Activated CD4-positive, alpha-beta memory T cell treated with anti-CD3 and anti-CD28 coated beads for 36 hours (primary cell): ENCODE results near the gene HLA-A. TPM values are rescaled to one million over a fixed set of nuclear protein-coding genes. Genes with fewer than 3 reads are reported as not detected.

Experiments
- CTCF ChIA-PET: fragments of 350-600 bp; sonication (Branson Sonifier 250); formaldehyde crosslinking; loops from one replicate; lab custom pipeline; 2021; ENCODE audit warnings: antibody characterized with exemption, inconsistent platforms; lab: Charles Lee
- POLR2A ChIA-PET: fragments of 350-600 bp; sonication (Branson Sonifier 250); formaldehyde crosslinking; loops from one replicate; lab custom pipeline; 2021; ENCODE audit warnings: antibody characterized with exemption; lab: Charles Lee
- DNase-seq: peaks from one replicate; pipeline ENCODE4 v3.0.0-alpha.2; 2020
- H3K27ac Mint-ChIP-seq: one replicate; pipeline ENCODE4 v1.8.0; 2021; ENCODE audit warnings: mixed read lengths
- H3K27me3 Mint-ChIP-seq: one replicate; pipeline ENCODE4 v1.8.0; 2021; ENCODE audit warnings: mixed read lengths
- H3K36me3 Mint-ChIP-seq: one replicate; pipeline ENCODE4 v1.8.0; 2021; ENCODE audit warnings: mixed read lengths
- H3K4me1 Mint-ChIP-seq: one replicate; pipeline ENCODE4 v1.8.0; 2021; ENCODE audit warnings: low read depth, mixed read lengths
- H3K4me3 Mint-ChIP-seq: one replicate; pipeline ENCODE4 v1.8.0; 2021; ENCODE audit warnings: mild to moderate bottlenecking, mixed read lengths
- H3K9me3 Mint-ChIP-seq: one replicate; pipeline ENCODE4 v1.8.0; 2021; ENCODE audit warnings: mixed read lengths
- intact Hi-C: fragments of 100-400 bp; cut with micrococcal nuclease; formaldehyde crosslinking; loops from one replicate; pipeline ENCODE4 v1.15.1; 2023
- total RNA-seq, 2 experiments: library from RNA; stranded (reverse); gene quantifications; one replicate each; pipeline ENCODE4 v1.2.3, GENCODE V29; 2021

The HLA-A gene
- total RNA-seq, 2 experiments from 2014 or later, result 1,413 to 1,470 TPM

GRCh38 chr6:29938746-29939508 lies 3.4 kb upstream of the HLA-A start:
- ChIA-PET POLR2A (interaction anchor here (1.6 kb wide), 1 partner anchor 12 kb away, joined by 3 read pairs; no protein-coding TSS in a partner anchor), CTCF (interaction anchor here (1.0 kb wide), 1 partner anchor 13 kb away, joined by 3 read pairs; no protein-coding TSS in a partner anchor)
- H3K27me3 Mint-ChIP-seq, result peaks cover 2% of the 10 kb centered on the region
- peaks cover 18% of the 10 kb centered on the region for H3K36me3 Mint-ChIP-seq
- no peak overlapping the region for H3K27ac Mint-ChIP-seq
- no peak overlapping the region for H3K4me3 Mint-ChIP-seq
- DNase-seq, result peak; percentile 50
- peaks cover 31% of the 10 kb centered on the region for H3K4me1 Mint-ChIP-seq
- H3K9me3 Mint-ChIP-seq, result peaks cover 2% of the 10 kb centered on the region
- intact Hi-C loops, result no loop called here

- intact Hi-C loops, result loop anchor here (1.0 to 5.0 kb wide), 2 partner anchors 54 to 94 kb away; no protein-coding TSS in a partner anchor
These were observed 1.3 kb upstream of the HLA-A start for GRCh38 chr6:29941016-29941415.

GRCh38 chr6:29941471-29941870 lies 861 bp upstream of the HLA-A start:
- intact Hi-C loops, result loop anchor here (1.0 to 5.0 kb wide), 2 partner anchors 54 to 94 kb away; no protein-coding TSS in a partner anchor
- H3K9me3 Mint-ChIP-seq, result no peaks in the 10 kb centered on the region
- ChIA-PET POLR2A (interaction anchor here (0.9 to 1.1 kb wide), 4 partner anchors 16 to 236 kb away, joined by 3 to 4 read pairs (median 3); no protein-coding TSS in a partner anchor), CTCF (interaction anchor here (0.9 kb wide), 1 partner anchor 93 kb away, joined by 4 read pairs; no protein-coding TSS in a partner anchor)
- peaks cover 2% of the 10 kb centered on the region for H3K27me3 Mint-ChIP-seq
- H3K27ac Mint-ChIP-seq, result peak overlapping the region; percentile 98
- H3K36me3 Mint-ChIP-seq, result peaks cover 40% of the 10 kb centered on the region
- peak overlapping the region; percentile 89 for H3K4me3 Mint-ChIP-seq
- peaks cover 47% of the 10 kb centered on the region for H3K4me1 Mint-ChIP-seq
- no peak for DNase-seq

More at GRCh38 chr6:29941016-29941415, 1.3 kb upstream of the HLA-A start:
- H3K27ac Mint-ChIP-seq, result peak overlapping the region; percentile 98
- ChIA-PET POLR2A (interaction anchor here (1.0 to 1.1 kb wide), 2 partner anchors 24 to 150 kb away, joined by 3 to 4 read pairs; no protein-coding TSS in a partner anchor), CTCF (interaction anchor here (1.3 kb wide), 1 partner anchor 93 kb away, joined by 3 read pairs; no protein-coding TSS in a partner anchor)
- H3K9me3 Mint-ChIP-seq, result peaks cover 2% of the 10 kb centered on the region
- H3K4me1 Mint-ChIP-seq, result peaks cover 42% of the 10 kb centered on the region
- peaks cover 2% of the 10 kb centered on the region for H3K27me3 Mint-ChIP-seq
- H3K36me3 Mint-ChIP-seq, result peaks cover 36% of the 10 kb centered on the region
- no peak for DNase-seq
- H3K4me3 Mint-ChIP-seq, result peak overlapping the region; percentile 89

- Mint-ChIP-seq H3K27me3 (peaks cover 2% of the 10 kb centered on the region), H3K4me3 (peak overlapping the region; percentile 89), H3K9me3 (no peaks in the 10 kb centered on the region), H3K36me3 (peaks cover 44% of the 10 kb centered on the region), H3K4me1 (peaks cover 51% of the 10 kb centered on the region), H3K27ac (peak overlapping the region; percentile 98)
- POLR2A ChIA-PET, result interaction anchor here (0.9 to 1.1 kb wide), 4 partner anchors 16 to 237 kb away, joined by 3 to 4 read pairs (median 3); no protein-coding TSS in a partner anchor
- intact Hi-C loops, result loop anchor here (1.0 to 5.0 kb wide), 5 partner anchors 15 to 119 kb away; partner anchors contain the start of gene POLR1H
- no peak for DNase-seq
- CTCF ChIA-PET, result interaction anchor here (0.9 kb wide), 1 partner anchor 93 kb away, joined by 4 read pairs; no protein-coding TSS in a partner anchor
These were observed 437 bp upstream of the HLA-A start for GRCh38 chr6:29941916-29942274.

- ChIA-PET CTCF (no interaction called here), POLR2A (no interaction called here)
- Mint-ChIP-seq H3K27me3 (peaks cover 2% of the 10 kb centered on the region), H3K9me3 (no peaks in the 10 kb centered on the region), H3K4me3 (peak overlapping the region; percentile 89), H3K36me3 (peaks cover 52% of the 10 kb centered on the region), H3K4me1 (peaks cover 49% of the 10 kb centered on the region), H3K27ac (peak overlapping the region; percentile 98)
- intact Hi-C loops, result loop anchor here (2.0 to 5.0 kb wide), 2 partner anchors 96 to 117 kb away; partner anchors contain the start of gene POLR1H
- peak; percentile 56 for DNase-seq
These were observed 978 bp downstream of the HLA-A start for GRCh38 chr6:29943053-29943966.

- peak overlapping the region; percentile 89 for H3K4me3 Mint-ChIP-seq
- peaks cover 44% of the 10 kb centered on the region for H3K4me1 Mint-ChIP-seq
- intact Hi-C loops, result no loop called here
- DNase-seq, result no peak
- no peaks in the 10 kb centered on the region for H3K9me3 Mint-ChIP-seq
- peaks cover 2% of the 10 kb centered on the region for H3K27me3 Mint-ChIP-seq
- H3K27ac Mint-ChIP-seq, result peak overlapping the region; percentile 98
- H3K36me3 Mint-ChIP-seq, result peaks cover 65% of the 10 kb centered on the region
- CTCF ChIA-PET, result no interaction called here
- POLR2A ChIA-PET, result interaction anchor here (0.8 to 1.9 kb wide), 3 partner anchors 20 to 217 kb away, joined by 3 to 8 read pairs (median 4); no protein-coding TSS in a partner anchor
These were observed 3.0 kb downstream of the HLA-A start for GRCh38 chr6:29945281-29945820.

- no peaks in the 10 kb centered on the region for H3K9me3 Mint-ChIP-seq
- H3K4me3 Mint-ChIP-seq, result peak overlapping the region; percentile 89
- peaks cover 38% of the 10 kb centered on the region for H3K4me1 Mint-ChIP-seq
- CTCF ChIA-PET, result interaction anchor here (1.3 kb wide), 1 partner anchor 98 kb away, joined by 4 read pairs; no protein-coding TSS in a partner anchor
- peaks cover 66% of the 10 kb centered on the region for H3K36me3 Mint-ChIP-seq
- DNase-seq, result no peak
- POLR2A ChIA-PET, result interaction anchor here (1.4 to 2.8 kb wide), 5 partner anchors 13 to 54 kb away, joined by 4 to 14 read pairs (median 4); no protein-coding TSS in a partner anchor
- H3K27me3 Mint-ChIP-seq, result peaks cover 2% of the 10 kb centered on the region
- intact Hi-C loops, result loop anchor here (1.0 kb wide), 1 partner anchor 18 kb away; no protein-coding TSS in a partner anchor
- peak overlapping the region; percentile 98 for H3K27ac Mint-ChIP-seq
These were observed 4.1 kb downstream of the HLA-A start for GRCh38 chr6:29946223-29947076.

GRCh38 chr6:29947077-29947980 lies 5.0 kb downstream of the HLA-A start:
- peaks cover 64% of the 10 kb centered on the region for H3K36me3 Mint-ChIP-seq
- CTCF ChIA-PET, result interaction anchor here (1.3 kb wide), 1 partner anchor 99 kb away, joined by 4 read pairs; no protein-coding TSS in a partner anchor
- no peak overlapping the region for H3K4me3 Mint-ChIP-seq
- peaks cover 1% of the 10 kb centered on the region for H3K27me3 Mint-ChIP-seq
- H3K4me1 Mint-ChIP-seq, result peaks cover 36% of the 10 kb centered on the region
- no peak for DNase-seq
- H3K27ac Mint-ChIP-seq, result peak overlapping the region; percentile 54
- H3K9me3 Mint-ChIP-seq, result no peaks in the 10 kb centered on the region
- intact Hi-C loops, result loop anchor here (1.0 kb wide), 1 partner anchor 17 kb away; no protein-coding TSS in a partner anchor
- POLR2A ChIA-PET, result interaction anchor here (1.6 to 2.8 kb wide), 4 partner anchors 14 to 55 kb away, joined by 4 to 14 read pairs (median 8); no protein-coding TSS in a partner anchor

GRCh38 chr6:29948277-29948676 lies 5.9 kb downstream of the HLA-A start:
- intact Hi-C loops, result loop anchor here (2.0 kb wide), 1 partner anchor 155 kb away; no protein-coding TSS in a partner anchor
- Mint-ChIP-seq H3K27ac (peak overlapping the region; percentile 18), H3K36me3 (peaks cover 57% of the 10 kb centered on the region), H3K4me1 (peaks cover 36% of the 10 kb centered on the region), H3K4me3 (no peak overlapping the region), H3K9me3 (no peaks in the 10 kb centered on the region), H3K27me3 (no peaks in the 10 kb centered on the region)
- POLR2A ChIA-PET, result interaction anchor here (1.7 to 2.8 kb wide), 3 partner anchors 17 to 56 kb away, joined by 4 to 14 read pairs (median 11); no protein-coding TSS in a partner anchor
- no peak for DNase-seq
- CTCF ChIA-PET, result interaction anchor here (1.3 kb wide), 1 partner anchor 100 kb away, joined by 4 read pairs; no protein-coding TSS in a partner anchor
